Kidney (tissue), 22 donors: ENCODE data around the gene RNF31. TPM values are rescaled to one million over a fixed set of nuclear protein-coding genes. Genes with fewer than 3 reads are reported as not detected.

Source experiments
- DNase-seq, 5 donors: peaks; one replicate each; pipeline ENCODE4 v3.0.0-alpha.2; 2013 to 2020
- FAIRE-seq: peaks from 2 replicates; lab custom pipeline; 2012; peaks lifted over from hg19 to GRCh38; lab: Jason Lieb, UNC
- H3K27ac ChIP-seq, 2 donors: one replicate each; pipeline ENCODE4 v1.7.0; 2013; ENCODE audit warnings: low read depth in 2 of 2, low read length in 2 of 2, inconsistent platforms in 1 of 2
- H3K27me3 ChIP-seq: one replicate; pipeline ENCODE4 v1.7.1; 2013; ENCODE audit warnings: low read length, inconsistent platforms; ENCODE audit not compliant: control insufficient read depth, insufficient read depth
- H3K36me3 ChIP-seq, 3 donors: one replicate each; pipeline versions ENCODE4 v1.7.0 to v1.7.1; 2013; ENCODE audit warnings: low read length in 3 of 3, control low read depth in 1 of 3, inconsistent platforms in 1 of 3; ENCODE audit not compliant: insufficient read depth in 3 of 3, control insufficient read depth in 2 of 3
- H3K4me1 ChIP-seq, 3 donors: one replicate each; pipeline versions ENCODE4 v1.7.0 to v1.7.1; 2013; ENCODE audit warnings: low read length in 3 of 3, inconsistent platforms in 1 of 3, low read depth in 1 of 3; ENCODE audit not compliant: control insufficient read depth in 2 of 3, insufficient read depth in 2 of 3
- H3K4me3 ChIP-seq, 3 donors: one replicate each; pipeline versions ENCODE4 v1.7.0 to v1.8.1; 2013; ENCODE audit warnings: low read length in 3 of 3, control low read depth in 1 of 3, inconsistent platforms in 1 of 3
- H3K9ac ChIP-seq, 3 donors: one replicate each; pipeline versions ENCODE4 v1.7.0 to v1.7.1; 2013; ENCODE audit warnings: low read length in 3 of 3, control low read depth in 1 of 3, inconsistent platforms in 1 of 3
- H3K9me3 ChIP-seq, 3 donors: one replicate each; pipeline versions ENCODE4 v1.7.0 to v1.7.1; 2013; ENCODE audit warnings: low read length in 3 of 3, control low read depth in 1 of 3, inconsistent platforms in 1 of 3; ENCODE audit not compliant: control insufficient read depth in 2 of 3, insufficient read depth in 1 of 3
- intact Hi-C: fragments of 100-400 bp; cut with DNase I; formaldehyde crosslinking; loops from one replicate; pipeline ENCODE4 v1.11.1; 2022
- long read RNA-seq, 10 donors: library from polyadenylated mRNA in 1 of 10; unstranded in 1 of 10; transcript quantifications; one replicate each; pipeline ENCODE4 v2.0.0 and lab custom pipeline, GENCODE V29; 2021 to 2026
- polyA plus RNA-seq: library from polyadenylated mRNA; stranded (reverse); fragments of 350-450 nt; fragmentation: Illumina TruSeq; extraction: RNeasy Lipid Tissue Mini Kit (QIAGEN cat#74804); gene quantifications from one replicate; pipeline ENCODE4 v1.2.3, GENCODE V29; 2014; ENCODE audit warnings: low read depth, low replicate concordance; ENCODE audit not compliant: insufficient read depth
- total RNA-seq: library from RNA; stranded (reverse); fragmentation: NEBNext Ultra II Directional; extraction: Animal tissue kit (Norgen Biotek cat#: 25700); gene quantifications from one replicate; pipeline ENCODE4 v1.2.1, GENCODE V29; 2021
- TF ChIP-seq, protein P1 (sequence below): IDR thresholded peaks from 3 replicates; pipeline ENCODE4 v1.5.1; 2012; ENCODE audit warnings: mild to moderate bottlenecking, moderate library complexity, borderline replicate concordance; ENCODE audit not compliant: insufficient read depth; ENCODE audit errors: extremely low read depth
- donor health status: control.
- donor health status: control.
- donor health status: control.
- donor health status: control.
- donor health status: control.
- donor health status: DM: yes; HTN: yes; CAD: no.
- donor health status: Normal renal cell carcinoma (clear cell type).

RNF31 gene
- total RNA-seq (69.0 TPM), polyA plus RNA-seq (64.0 TPM)
- long read RNA-seq, donor 1, partial matches to known transcripts, result 0 of 5 reads
- long read RNA-seq, donor 1, other reads (novel, unspliced or antisense), result 0 of 5 reads
- long read RNA-seq, donor 2, partial matches to known transcripts, result 0 of 5 reads
- long read RNA-seq, donor 2, other reads (novel, unspliced or antisense), result 0 of 5 reads
- long read RNA-seq, donor 3, partial matches to known transcripts, result 0 of 3 reads
- long read RNA-seq, donor 3, other reads (novel, unspliced or antisense), result 0 of 3 reads
- long read RNA-seq, donor 4, partial matches to known transcripts, result 0 of 6 reads
- long read RNA-seq, donor 4, other reads (novel, unspliced or antisense), result 0 of 6 reads
- long read RNA-seq, donor 5, partial matches to known transcripts, result 0 of 2 reads
- long read RNA-seq, donor 5, other reads (novel, unspliced or antisense), result 0 of 2 reads
- long read RNA-seq, donor 6, partial matches to known transcripts, result 0 of 1 reads
- long read RNA-seq, donor 6, other reads (novel, unspliced or antisense), result 0 of 1 reads
- long read RNA-seq, donor 7, transcript RNF31-201 (21 exons, 3,627 nt), result major isoform, 8 of 44 reads
- long read RNA-seq, donor 7, partial matches to known transcripts, result 23 of 44 reads
- long read RNA-seq, donor 7, other reads (novel, unspliced or antisense), result 11 of 44 reads
- long read RNA-seq, donor 8, partial matches to known transcripts, result 0 of 3 reads
- long read RNA-seq, donor 8, other reads (novel, unspliced or antisense), result 0 of 3 reads
- long read RNA-seq, donor 9, partial matches to known transcripts, result 0 of 2 reads
- long read RNA-seq, donor 9, other reads (novel, unspliced or antisense), result 0 of 2 reads
- long read RNA-seq, donor 10, transcript RNF31-222 (2 exons, 320 nt), result major isoform, 7 of 9 reads
- long read RNA-seq, donor 10, partial matches to known transcripts, result 0 of 9 reads
- long read RNA-seq, donor 10, other reads (novel, unspliced or antisense), result 0 of 9 reads

DNA sequence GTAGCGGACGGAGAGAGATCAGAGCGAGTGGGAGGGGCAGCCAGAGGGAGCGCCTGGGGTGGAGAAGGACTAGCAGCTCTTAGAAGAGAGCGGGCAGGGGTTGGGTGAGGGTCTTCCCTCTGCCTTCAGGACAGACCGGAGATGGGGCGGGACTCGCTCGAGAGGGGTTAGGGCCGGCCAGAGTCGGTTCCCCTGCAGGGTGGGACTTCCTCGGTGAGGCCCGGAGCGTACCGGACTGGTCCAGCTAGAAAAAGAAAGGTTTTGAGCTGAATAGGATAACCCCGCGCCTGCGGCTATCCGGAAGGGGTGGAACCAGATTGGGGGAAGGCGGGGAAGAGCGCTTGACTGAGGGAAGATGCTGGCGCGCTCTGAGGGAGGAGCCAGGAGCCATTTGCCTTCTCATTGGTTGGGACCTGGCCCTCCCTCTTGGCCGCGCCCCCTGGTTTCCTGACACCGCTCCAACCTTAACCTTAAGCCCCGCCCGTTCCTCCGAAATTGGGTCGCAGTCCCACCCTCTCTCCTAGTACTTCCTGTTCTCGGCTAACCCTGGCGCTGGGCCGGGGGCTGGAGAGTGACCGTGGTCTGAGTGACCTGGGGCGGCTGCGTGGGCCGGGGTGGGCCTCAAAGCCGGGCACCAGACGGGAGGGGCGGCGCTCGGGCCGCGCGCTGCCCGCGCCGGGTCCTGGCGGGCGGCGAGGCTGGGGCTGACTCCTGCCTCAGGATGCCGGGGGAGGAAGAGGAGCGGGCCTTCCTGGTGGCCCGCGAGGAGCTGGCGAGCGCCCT is at the start of gene RNF31:
TSS of gene RNF31 (plus strand) at position 521 of the 783 bp plus-strand sequence. CDS start at position 722, 201 bp downstream.
- peak within 1 kb of the TSS; percentile 84 to 94 (median 87) for H3K4me3 ChIP-seq
- H3K9ac ChIP-seq, result peak within 1 kb of the TSS; percentile 72 to 92 (median 79)
- DNase-seq, result peak; percentile 98 to 99 (median 99)
- TF ChIP-seq, protein P1, sequence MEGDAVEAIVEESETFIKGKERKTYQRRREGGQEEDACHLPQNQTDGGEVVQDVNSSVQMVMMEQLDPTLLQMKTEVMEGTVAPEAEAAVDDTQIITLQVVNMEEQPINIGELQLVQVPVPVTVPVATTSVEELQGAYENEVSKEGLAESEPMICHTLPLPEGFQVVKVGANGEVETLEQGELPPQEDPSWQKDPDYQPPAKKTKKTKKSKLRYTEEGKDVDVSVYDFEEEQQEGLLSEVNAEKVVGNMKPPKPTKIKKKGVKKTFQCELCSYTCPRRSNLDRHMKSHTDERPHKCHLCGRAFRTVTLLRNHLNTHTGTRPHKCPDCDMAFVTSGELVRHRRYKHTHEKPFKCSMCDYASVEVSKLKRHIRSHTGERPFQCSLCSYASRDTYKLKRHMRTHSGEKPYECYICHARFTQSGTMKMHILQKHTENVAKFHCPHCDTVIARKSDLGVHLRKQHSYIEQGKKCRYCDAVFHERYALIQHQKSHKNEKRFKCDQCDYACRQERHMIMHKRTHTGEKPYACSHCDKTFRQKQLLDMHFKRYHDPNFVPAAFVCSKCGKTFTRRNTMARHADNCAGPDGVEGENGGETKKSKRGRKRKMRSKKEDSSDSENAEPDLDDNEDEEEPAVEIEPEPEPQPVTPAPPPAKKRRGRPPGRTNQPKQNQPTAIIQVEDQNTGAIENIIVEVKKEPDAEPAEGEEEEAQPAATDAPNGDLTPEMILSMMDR, result no peak
- peak; percentile 94 for FAIRE-seq
- intact Hi-C loops, result no loop called here
- H3K36me3 ChIP-seq, result peaks cover 4 to 29% (median 26%) of the 10 kb centered on the region in 3 donors
- peak within 1 kb of the TSS; percentile 91 to 98 for H3K27ac ChIP-seq
- no peaks in the 10 kb centered on the region for H3K27me3 ChIP-seq
- H3K4me1 ChIP-seq, result peaks cover 2 to 22% (median 11%) of the 10 kb centered on the region in 3 donors
- H3K9me3 ChIP-seq, result no peaks in the 10 kb centered on the region

DNA sequence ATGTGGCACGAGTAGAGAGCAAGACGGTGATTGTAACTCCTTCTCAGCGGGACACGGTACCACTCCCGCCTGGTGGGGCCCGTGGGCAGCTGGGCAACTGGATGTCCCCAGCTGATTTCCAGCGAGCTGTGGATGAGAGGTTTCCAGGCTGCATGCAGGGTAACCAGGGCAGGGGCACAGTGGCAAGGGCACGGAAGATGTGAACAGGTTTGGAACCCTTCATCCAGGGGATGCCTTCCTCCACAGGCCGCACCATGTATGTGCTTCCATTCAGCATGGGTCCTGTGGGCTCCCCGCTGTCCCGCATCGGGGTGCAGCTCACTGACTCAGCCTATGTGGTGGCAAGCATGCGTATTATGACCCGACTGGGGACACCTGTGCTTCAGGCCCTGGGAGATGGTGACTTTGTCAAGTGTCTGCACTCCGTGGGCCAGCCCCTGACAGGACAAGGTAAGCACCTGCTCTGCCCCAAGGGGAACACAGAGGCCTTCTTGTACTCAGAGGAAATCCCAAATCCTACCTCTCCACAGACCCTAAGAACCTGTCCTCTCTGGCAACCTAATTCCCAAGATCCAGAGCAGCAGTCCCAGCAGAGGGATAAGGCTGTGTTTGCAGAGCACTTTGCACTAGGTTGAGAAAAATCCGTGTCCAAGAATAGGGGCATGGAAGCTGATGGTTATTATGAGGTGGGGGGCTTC is 48.9 kb upstream of the RNF31 start:
- Histone ChIP-seq H3K27ac (no peak overlapping the region), H3K4me3 (no peak overlapping the region), H3K4me1 (peaks cover 0 to 18% (median 4%) of the 10 kb centered on the region in 3 donors), H3K27me3 (no peaks in the 10 kb centered on the region), H3K9me3 (no peaks in the 10 kb centered on the region), H3K9ac (no peak overlapping the region), H3K36me3 (peaks cover 0 to 31% (median 14%) of the 10 kb centered on the region in 3 donors)
- intact Hi-C loops, result no loop called here
- no peak for FAIRE-seq
- TF ChIP-seq, protein P1, result no peak
- peak in 1 of 5 donors; percentile 49 for DNase-seq
